ENCODE measurements around the gene ZCCHC10. TPM values are rescaled to one million over a fixed set of nuclear protein-coding genes. Genes with fewer than 3 reads are reported as not detected.

ZCCHC10 gene
- total RNA-seq (10 to 100 TPM in 8 of 9 donors, 1 to 10 TPM in 1; 9.9 to 22.5 (median 17.0) TPM), polyA plus RNA-seq (10 to 100 TPM; 20.8 to 24.1 TPM)
- long read RNA-seq, donor 1, transcript ZCCHC10-207 (5 exons, 1,070 nt): minor isoform, 5 of 37 reads
- long read RNA-seq, donor 1, transcript ZCCHC10-201 (4 exons, 2,178 nt): major isoform, 20 of 37 reads
- long read RNA-seq, donor 1, partial matches to known transcripts: 4 of 37 reads
- long read RNA-seq, donor 1, other reads (novel, unspliced or antisense): 3 of 37 reads
- long read RNA-seq, donor 2, transcript ZCCHC10-201 (4 exons, 2,178 nt): major isoform, 17 of 44 reads
- long read RNA-seq, donor 2, transcript ZCCHC10-206 (4 exons, 608 nt): minor isoform, 7 of 44 reads
- long read RNA-seq, donor 2, transcript ZCCHC10-207 (5 exons, 1,070 nt): minor isoform, 14 of 44 reads
- long read RNA-seq, donor 2, partial matches to known transcripts: 2 of 44 reads
- long read RNA-seq, donor 2, other reads (novel, unspliced or antisense): 1 of 44 reads
- long read RNA-seq, donor 3, transcript ZCCHC10-201 (4 exons, 2,178 nt): major isoform, 11 of 24 reads
- long read RNA-seq, donor 3, partial matches to known transcripts: 4 of 24 reads
- long read RNA-seq, donor 3, other reads (novel, unspliced or antisense): 1 of 24 reads

DNA sequence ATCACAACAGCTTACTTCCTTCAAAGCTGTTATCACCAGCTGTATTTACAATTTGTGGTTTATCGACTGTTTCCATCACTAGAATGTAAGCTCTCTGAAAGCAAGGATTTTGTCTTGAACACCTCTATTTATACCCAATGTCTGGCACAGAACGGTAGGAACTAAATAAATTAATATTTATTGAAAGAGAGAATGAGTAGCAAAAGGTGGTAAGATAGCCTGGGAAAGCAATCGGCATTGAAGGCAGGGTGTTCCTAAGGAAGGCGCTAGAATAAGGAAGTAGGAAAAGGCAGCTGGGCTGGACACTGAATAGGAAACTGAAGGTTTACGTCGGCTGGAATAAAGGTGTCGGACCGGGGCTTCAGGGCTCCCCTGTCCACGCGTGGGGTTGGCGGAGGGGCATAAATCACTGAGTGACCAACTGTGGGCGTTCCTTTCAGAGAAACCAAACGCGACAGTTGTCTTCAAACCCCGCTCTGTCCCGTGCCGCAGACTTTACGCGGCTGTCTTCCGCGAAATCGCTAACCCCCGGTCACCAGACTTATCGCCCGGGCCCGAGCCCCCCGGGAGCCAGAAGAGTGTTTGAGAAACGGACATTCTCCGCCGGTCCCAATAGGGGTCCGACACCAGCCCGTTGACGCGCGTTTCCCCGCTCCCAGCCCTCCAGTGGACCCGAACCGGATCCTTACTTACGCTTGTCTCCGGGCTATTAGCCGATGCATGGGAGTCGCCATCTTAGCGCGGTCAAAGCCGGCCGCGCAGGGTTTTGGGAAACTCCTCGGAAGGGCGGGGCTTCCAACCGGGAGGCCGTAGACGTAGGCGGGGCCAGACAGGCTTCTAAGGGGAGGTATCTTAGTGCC, at the start of gene ZCCHC10:
ZCCHC10 (minus strand) TSS at position 746 of the 860 bp plus-strand sequence; CDS start at position 734, 12 bp downstream.
- DNase-seq: peak; percentile 93 to 96 (median 95)
- Histone ChIP-seq H3K4me3 (peak within 1 kb of the TSS; percentile 53 to 98 (median 83)), H3K36me3 (peaks cover 0 to 20% (median 7%) of the 10 kb centered on the region in 9 donors), H3K9me3 (no peaks in the 10 kb centered on the region), H3K27me3 (no peaks in the 10 kb centered on the region), H3K27ac (peak within 1 kb of the TSS; percentile 75 to 97 (median 93)), H3K4me1 (peaks cover 0 to 24% (median 11%) of the 10 kb centered on the region in 12 donors)
- ATAC-seq: peak; percentile 97 to 100 (median 100)
- intact Hi-C loops (cut with DNase I): loop anchor here in 3 of 10 donors (1.0 to 10.0 kb wide), 3 partner anchors 25 to 63 kb away; partner anchors contain the start of gene AFF4 (in 2 of the 3)
- TF ChIP-seq POLR2A (IDR thresholded peaks at IDR 0.05): peak in 1 of 2 donors; percentile 75
- TF ChIP-seq, protein P1, sequence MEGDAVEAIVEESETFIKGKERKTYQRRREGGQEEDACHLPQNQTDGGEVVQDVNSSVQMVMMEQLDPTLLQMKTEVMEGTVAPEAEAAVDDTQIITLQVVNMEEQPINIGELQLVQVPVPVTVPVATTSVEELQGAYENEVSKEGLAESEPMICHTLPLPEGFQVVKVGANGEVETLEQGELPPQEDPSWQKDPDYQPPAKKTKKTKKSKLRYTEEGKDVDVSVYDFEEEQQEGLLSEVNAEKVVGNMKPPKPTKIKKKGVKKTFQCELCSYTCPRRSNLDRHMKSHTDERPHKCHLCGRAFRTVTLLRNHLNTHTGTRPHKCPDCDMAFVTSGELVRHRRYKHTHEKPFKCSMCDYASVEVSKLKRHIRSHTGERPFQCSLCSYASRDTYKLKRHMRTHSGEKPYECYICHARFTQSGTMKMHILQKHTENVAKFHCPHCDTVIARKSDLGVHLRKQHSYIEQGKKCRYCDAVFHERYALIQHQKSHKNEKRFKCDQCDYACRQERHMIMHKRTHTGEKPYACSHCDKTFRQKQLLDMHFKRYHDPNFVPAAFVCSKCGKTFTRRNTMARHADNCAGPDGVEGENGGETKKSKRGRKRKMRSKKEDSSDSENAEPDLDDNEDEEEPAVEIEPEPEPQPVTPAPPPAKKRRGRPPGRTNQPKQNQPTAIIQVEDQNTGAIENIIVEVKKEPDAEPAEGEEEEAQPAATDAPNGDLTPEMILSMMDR (IDR thresholded peaks at IDR 0.05): no peak
- whole genome bisulfite sequencing, 4 donors: 0 to 1% (median 1%) methylated on average over 29 to 53 of the region's 53 CpGs

DNA sequence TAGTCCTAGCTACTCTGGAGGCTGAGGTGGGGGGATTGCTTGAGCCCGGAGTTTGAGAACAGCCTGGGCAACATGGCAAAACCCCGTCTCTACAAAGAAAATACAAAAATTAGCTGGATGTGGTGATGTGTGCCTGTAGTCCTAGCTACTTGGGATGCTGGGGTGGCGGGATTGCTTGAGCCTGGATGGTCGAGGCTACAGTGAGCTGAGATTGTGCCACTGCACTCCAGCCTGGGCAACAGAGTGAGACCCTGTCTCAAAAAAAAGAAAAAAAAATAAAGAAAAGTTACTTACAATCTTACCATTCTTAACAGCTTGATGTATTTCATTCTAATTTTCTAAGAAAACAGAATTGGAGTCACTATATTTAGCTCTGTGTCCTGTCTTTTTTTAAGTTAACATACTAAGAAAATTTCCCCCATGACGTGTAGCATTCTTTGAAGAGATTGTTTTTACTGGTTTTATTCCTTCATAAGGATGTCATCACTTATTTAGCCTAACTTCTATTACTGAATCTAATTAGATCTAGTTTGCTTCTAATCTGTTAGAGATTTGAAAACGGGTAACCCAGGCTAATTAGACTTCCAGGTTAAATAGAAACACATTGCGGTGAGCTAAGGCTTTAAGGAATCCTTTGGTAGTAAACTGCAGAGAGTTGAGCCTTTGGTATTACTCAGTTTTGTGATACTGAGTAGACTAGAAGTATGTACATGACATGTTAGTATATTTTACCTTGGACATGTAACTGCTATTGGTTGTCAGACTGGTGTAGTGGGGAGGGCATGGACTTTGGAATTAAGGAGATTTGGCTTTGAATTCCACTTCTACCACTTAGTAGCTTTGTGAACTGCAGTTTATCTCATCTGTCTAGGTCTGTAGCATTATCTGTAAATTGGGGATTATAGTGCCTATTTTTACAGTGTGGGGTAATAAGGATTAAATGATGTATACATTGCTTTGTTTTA, 49.5 kb upstream of the ZCCHC10 start:
- peaks cover 0 to 86% (median 72%) of the 10 kb centered on the region in 9 donors for H3K36me3 ChIP-seq
- no peak overlapping the region for H3K27ac ChIP-seq
- intact Hi-C loops (cut with DNase I): no loop called here
- no peak overlapping the region for H3K4me3 ChIP-seq
- no peaks in the 10 kb centered on the region for H3K27me3 ChIP-seq
- H3K4me1 ChIP-seq: peaks cover 0 to 3% (median 0%) of the 10 kb centered on the region in 12 donors
- 81 to 91% (median 87%) methylated on average over 7 of the region's 7 CpGs for WGBS, 4 donors
- TF ChIP-seq, protein P1 (IDR thresholded peaks at IDR 0.05): no peak
- no peak for TF ChIP-seq POLR2A (IDR thresholded peaks at IDR 0.05)
- ATAC-seq (no peak), DNase-seq (no peak)
- H3K9me3 ChIP-seq: no peaks in the 10 kb centered on the region

DNA sequence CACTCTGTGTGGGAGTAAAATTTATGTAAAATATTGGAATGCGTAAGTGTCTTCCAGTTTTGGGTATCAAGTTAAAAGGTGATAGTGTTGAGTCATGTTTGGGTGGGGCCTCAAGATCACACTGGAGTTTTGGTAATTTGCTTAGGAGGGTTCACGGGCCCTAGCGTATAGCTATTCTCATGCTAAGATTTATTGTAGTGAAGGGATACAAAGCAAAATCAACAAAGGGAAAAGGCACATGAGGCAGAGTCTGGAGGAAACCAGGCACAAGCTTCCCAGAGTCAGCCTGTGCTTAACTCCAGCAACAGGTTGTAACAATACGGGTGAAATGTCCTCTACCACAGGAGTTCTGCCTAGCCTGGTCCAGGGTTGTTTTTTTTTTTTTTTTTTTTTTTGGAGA, 45.7 kb upstream of the ZCCHC10 start:
- intact Hi-C loops (cut with DNase I): no loop called here
- no peak for DNase-seq
- WGBS, 4 donors: 87 to 96% (median 93%) methylated on average over 4 of the region's 4 CpGs
- no peaks in the 10 kb centered on the region for H3K9me3 ChIP-seq
- H3K4me1 ChIP-seq: no peaks in the 10 kb centered on the region
- TF ChIP-seq POLR2A (IDR thresholded peaks at IDR 0.05): no peak
- TF ChIP-seq, protein P1 (IDR thresholded peaks at IDR 0.05): no peak
- H3K4me3 ChIP-seq: no peak overlapping the region
- H3K27me3 ChIP-seq: no peaks in the 10 kb centered on the region
- no peak for ATAC-seq
- H3K27ac ChIP-seq: no peak overlapping the region
- peaks cover 0 to 100% (median 91%) of the 10 kb centered on the region in 9 donors for H3K36me3 ChIP-seq
